Endothelial cell of umbilical vein (primary cell): ENCODE measurements around the gene NSMCE1. TPM values are rescaled to one million over a fixed set of nuclear protein-coding genes. Genes with fewer than 3 reads are reported as not detected.

Experiments used
- BruUV-seq: library from RNA; stranded (reverse); fragments of 400-500 nt; replicated peaks from 2 replicates; lab custom pipeline; 2021; lab: Mats Ljungman, UMichigan
- CTCF ChIA-PET: fragments of 300-600, 350-600 bp; sonication (Branson Sonifier 250); formaldehyde crosslinking; loops from one replicate; lab custom pipeline; 2021; ENCODE audit warnings: antibody characterized with exemption, inconsistent platforms; lab: Charles Lee
- POLR2A ChIA-PET: fragments of 300-600, 350-600 bp; sonication (Branson Sonifier 250); formaldehyde crosslinking; loops from one replicate; lab custom pipeline; 2021; ENCODE audit warnings: antibody characterized with exemption, inconsistent platforms; lab: Charles Lee
- DNase-seq: peaks from one replicate; pipeline ENCODE4 v3.0.0-alpha.2; 2011; ENCODE audit warnings: low read depth, low spot score
- FAIRE-seq: peaks from 2 replicates; lab custom pipeline; 2011; peaks lifted over from hg19 to GRCh38; lab: Jason Lieb, UNC
- H2AFZ ChIP-seq: 2 replicates; pipeline ENCODE4 v1.6.0; 2012; ENCODE audit warnings: low read depth, low read length, control low read depth, inconsistent platforms
- H3K27ac ChIP-seq: 2 replicates; pipeline ENCODE4 v1.5.1; 2011; ENCODE audit warnings: low read depth, mild to moderate bottlenecking, control low read depth, low read length, moderate library complexity; ENCODE audit not compliant: insufficient read depth
- H3K27me3 ChIP-seq, 2 experiments: 2 replicates each; pipeline versions ENCODE4 v1.6.0 to v1.6.1; 2011; ENCODE audit warnings: low read length in 2 of 2, mixed read lengths in 1 of 2; ENCODE audit not compliant: control insufficient read depth in 2 of 2, insufficient read depth in 2 of 2
- H3K36me3 ChIP-seq, 2 experiments: 2 replicates in 1 of 2; 3 replicates in 1 of 2; pipeline ENCODE4 v1.5.1; 2011; ENCODE audit warnings: low read length in 2 of 2, mild to moderate bottlenecking in 1 of 2, moderate library complexity in 1 of 2; ENCODE audit not compliant: control insufficient read depth in 2 of 2, insufficient read depth in 2 of 2; ENCODE audit errors: extremely low read depth in 1 of 2
- H3K4me1 ChIP-seq: 3 replicates; pipeline ENCODE4 v1.5.1; 2011; ENCODE audit warnings: mild to moderate bottlenecking, low read length; ENCODE audit not compliant: control insufficient read depth, insufficient read depth; ENCODE audit errors: extremely low read depth
- H3K4me2 ChIP-seq: 2 replicates; pipeline ENCODE4 v1.6.1; 2011; ENCODE audit warnings: low read length, control low read depth, mixed read lengths; ENCODE audit not compliant: insufficient read depth
- H3K4me3 ChIP-seq, 3 experiments: fragments of 200-600 bp in 1 of 3; sonication (generic), shearing (Covaris generic) in 1 of 3; replicated peaks in 1 of 3; 2 replicates each; pipeline ENCODE4 v1.5.1; 2011 to 2016; ENCODE audit warnings: control low read depth in 3 of 3, low read length in 3 of 3, mild to moderate bottlenecking in 2 of 3, inconsistent platforms in 1 of 3, low read depth in 1 of 3, moderate library complexity in 1 of 3; ENCODE audit not compliant: insufficient read depth in 1 of 3
- H3K79me2 ChIP-seq: 2 replicates; pipeline ENCODE4 v1.6.0; 2012; ENCODE audit warnings: low read length, inconsistent platforms; ENCODE audit not compliant: control insufficient read depth, insufficient read depth
- H3K9ac ChIP-seq: replicated peaks from 2 replicates; pipeline ENCODE3; 2011; ENCODE audit warnings: low read length, control low read depth; ENCODE audit not compliant: insufficient read depth; ENCODE audit errors: extremely low read depth
- H3K9me1 ChIP-seq: replicated peaks from 3 replicates; pipeline ENCODE4 v1.6.0; 2011; ENCODE audit warnings: mild to moderate bottlenecking, low read length; ENCODE audit not compliant: control insufficient read depth, insufficient read depth; ENCODE audit errors: extremely low read depth
- H3K9me3 ChIP-seq: replicated peaks from 2 replicates; pipeline ENCODE4 v1.5.1; 2012; ENCODE audit warnings: low read length, inconsistent platforms; ENCODE audit not compliant: control insufficient read depth, insufficient read depth
- H4K20me1 ChIP-seq: replicated peaks from 2 replicates; pipeline ENCODE3; 2011; ENCODE audit warnings: mild to moderate bottlenecking, low read length; ENCODE audit not compliant: control insufficient read depth, insufficient read depth; ENCODE audit errors: extremely low read depth
- EZH2 ChIP-seq: IDR thresholded peaks from 2 replicates; pipeline ENCODE4 v1.6.1; 2012; ENCODE audit warnings: borderline replicate concordance, low read depth, mild to moderate bottlenecking, moderate library complexity, low read length, inconsistent platforms; ENCODE audit not compliant: severe bottlenecking
- FOS ChIP-seq: IDR thresholded peaks from 2 replicates; pipeline ENCODE4 v1.6.1; 2011; ENCODE audit warnings: mild to moderate bottlenecking, low read length, moderate library complexity, borderline replicate concordance; ENCODE audit not compliant: insufficient read depth
- GATA2 ChIP-seq: IDR thresholded peaks from 2 replicates; pipeline ENCODE4 v1.7.0; 2011; ENCODE audit warnings: low read depth, mild to moderate bottlenecking, moderate library complexity, mixed read lengths, low read length; ENCODE audit not compliant: insufficient read length, insufficient read depth
- MYC ChIP-seq: IDR thresholded peaks from one replicate; pipeline ENCODE4 v1.6.1; 2011; ENCODE audit warnings: mild to moderate bottlenecking, low read depth, low read length
- dilution Hi-C: fragments of 300-500 bp; cut with MboI; formaldehyde crosslinking; loops from one replicate; pipeline ENCODE4 v1.15.0; 2019; ENCODE audit warnings: low sequenced_read_pairs; ENCODE audit not compliant: extremely low pct_ligation_motif_present
- intact Hi-C: fragments of 100-400 bp; cut with micrococcal nuclease; formaldehyde crosslinking; loops from one replicate; pipeline ENCODE4 v1.10.0; 2022
- polyA plus RNA-seq, 4 experiments: library from polyadenylated mRNA; depleted of rRNA in 3 of 4; stranded (reverse) in 3 of 4; unstranded in 1 of 4; fragments of >200 nt; gene quantifications; 2 replicates each; pipeline versions ENCODE4 v1.2.1 to v1.2.3, GENCODE V29; 2011 to 2012; ENCODE audit warnings: missing spikeins in 1 of 4
- total RNA-seq: library from RNA; stranded (reverse); gene quantifications from 2 replicates; pipeline ENCODE4 v1.2.3, GENCODE V29; 2021

NSMCE1 gene
- total and polyA plus RNA-seq, 2 donors (not counting 3 experiments of a cell fraction or from before 2014, with no cell fraction given) = 23.8 to 42.0 TPM

DNA sequence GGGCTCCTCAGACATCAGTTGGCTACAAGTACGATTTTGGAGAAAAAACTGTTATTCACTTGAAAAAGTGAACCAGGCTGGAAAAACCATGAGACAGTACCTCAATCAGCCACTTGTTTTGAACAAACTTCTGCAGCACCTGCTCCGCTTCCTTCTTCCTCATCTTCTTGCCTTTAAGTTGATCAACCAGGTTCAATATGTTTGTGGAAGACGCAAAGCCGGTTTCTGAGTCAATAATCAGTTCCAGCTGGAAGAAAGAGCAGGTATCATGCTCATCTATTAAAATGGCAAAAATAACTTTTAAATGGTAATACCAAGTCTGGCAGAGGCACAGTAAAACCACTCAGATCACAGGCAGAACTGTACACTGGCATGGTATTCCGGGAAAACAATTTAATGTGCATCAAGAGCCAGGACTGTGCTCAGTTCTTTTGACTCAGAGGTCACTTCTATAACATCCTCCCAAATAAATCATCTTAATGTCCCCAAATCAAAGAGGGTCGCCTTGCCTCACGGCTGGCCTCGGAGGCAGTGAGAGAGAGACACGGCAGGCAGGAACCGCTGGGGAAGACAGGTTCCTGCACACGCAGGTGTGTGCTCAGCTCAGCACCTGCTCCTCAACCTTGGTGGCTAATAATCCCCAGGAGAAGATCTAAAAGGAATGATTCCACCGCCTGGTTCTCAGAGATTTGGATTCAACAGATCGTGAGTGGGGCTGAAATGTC, 35.5 kb downstream of the NSMCE1 start:
- no peaks in the 10 kb centered on the region for H3K27me3 ChIP-seq
- no peak overlapping the region for H3K4me3 ChIP-seq
- H4K20me1 ChIP-seq = no peaks in the 10 kb centered on the region
- no peak overlapping the region for H3K4me2 ChIP-seq
- FAIRE-seq (no peak), DNase-seq (no peak)
- no peaks in the 10 kb centered on the region for H3K79me2 ChIP-seq
- H3K9me3 ChIP-seq = no peaks in the 10 kb centered on the region
- H3K36me3 ChIP-seq = peaks cover 0 to 13% of the 10 kb centered on the region in 2 experiments
- POLR2A ChIA-PET = no interaction called here
- TF ChIP-seq MYC = no peak
- no peak overlapping the region for H3K9ac ChIP-seq
- no peaks in the 10 kb centered on the region for H3K9me1 ChIP-seq
- H3K4me1 ChIP-seq = peaks cover 36% of the 10 kb centered on the region
- intact Hi-C loops (no loop called here), dilution Hi-C loops (no loop called here)
- H2AFZ ChIP-seq = no peak overlapping the region
- no TSS peak for BruUV-seq
- CTCF ChIA-PET = interaction anchor here (2.7 to 15.6 kb wide), 5 partner anchors 53 to 135 kb away, joined by 8 to 299 read pairs (median 42); no protein-coding TSS in a partner anchor
- no peak overlapping the region for H3K27ac ChIP-seq

DNA sequence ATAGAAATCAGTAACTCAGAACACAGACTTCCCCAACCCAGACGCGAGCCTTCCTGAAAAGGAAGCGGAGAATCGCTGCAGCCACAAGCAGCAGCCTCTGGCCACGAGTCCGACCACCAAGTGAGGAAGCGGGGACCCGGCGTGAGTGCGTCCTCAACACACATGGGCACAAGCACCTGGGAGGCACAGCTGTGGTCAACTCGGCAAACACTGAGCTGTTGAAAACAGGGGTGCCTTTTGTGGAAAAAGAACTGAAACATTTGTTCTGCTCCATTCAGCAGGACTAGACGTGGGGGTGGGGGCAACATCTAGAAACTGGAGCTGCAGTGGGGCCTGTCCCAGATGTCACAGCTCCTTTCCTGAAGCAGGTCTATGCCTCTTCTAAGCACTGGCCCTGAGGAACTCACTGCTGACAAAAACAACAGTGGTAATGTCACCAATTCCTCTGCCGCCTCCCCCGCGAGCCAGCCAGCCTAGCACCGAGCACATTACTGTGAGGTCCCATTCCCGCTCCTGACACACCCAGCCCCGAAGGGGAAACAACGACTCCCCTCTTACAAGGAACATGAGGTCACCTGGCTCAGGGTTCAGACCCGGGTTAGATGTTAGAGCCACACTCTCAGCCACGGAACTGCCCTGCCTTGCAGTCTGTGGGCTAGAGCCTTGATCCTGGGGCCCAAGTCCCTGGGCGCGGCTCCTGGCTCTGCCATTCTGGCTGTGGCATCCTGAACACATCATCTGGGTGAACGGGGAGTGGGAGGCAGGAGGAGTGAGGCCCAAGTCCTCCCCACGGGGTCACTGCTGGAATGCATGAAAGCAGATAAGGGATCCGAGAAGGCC, 36.3 kb downstream of the NSMCE1 start:
- no peak overlapping the region for H3K9ac ChIP-seq
- H3K4me3 ChIP-seq = no peak overlapping the region
- H2AFZ ChIP-seq = no peak overlapping the region
- no peak overlapping the region for H3K4me2 ChIP-seq
- no peaks in the 10 kb centered on the region for H3K9me3 ChIP-seq
- H3K9me1 ChIP-seq = no peaks in the 10 kb centered on the region
- H4K20me1 ChIP-seq = no peaks in the 10 kb centered on the region
- intact Hi-C loops = no loop called here
- no peaks in the 10 kb centered on the region for H3K79me2 ChIP-seq
- dilution Hi-C loops = no loop called here
- FAIRE-seq = no peak
- BruUV-seq = no TSS peak
- TF ChIP-seq FOS (no peak), EZH2 (no peak), GATA2 (no peak)
- DNase-seq = no peak
- no peaks in the 10 kb centered on the region for H3K27me3 ChIP-seq
- CTCF ChIA-PET = interaction anchor here (2.3 to 15.6 kb wide), 3 partner anchors 123 to 135 kb away, joined by 9 to 299 read pairs (median 67); no protein-coding TSS in a partner anchor
- H3K36me3 ChIP-seq = peaks cover 0 to 13% of the 10 kb centered on the region in 2 experiments
- no peak overlapping the region for H3K27ac ChIP-seq
- POLR2A ChIA-PET = no interaction called here
- H3K4me1 ChIP-seq = peaks cover 28% of the 10 kb centered on the region
